ENCODE data around the gene HOXB5. TPM values are rescaled to one million over a fixed set of nuclear protein-coding genes. Genes with fewer than 3 reads are reported as not detected.

HOXB5 gene
- total RNA-seq, 1 experiment from 2014 or later, result 19.8 TPM

- RAD21 ChIA-PET (ENCODE audit: low non-redundant PET in 1 of 2, low total read pairs in 2 of 2, uncharacterized antibody in 2 of 2, unreplicated experiment in 2 of 2), result no interaction called here
- Histone ChIP-seq H3K9ac (ENCODE audit: low read length) (no peak overlapping the region), H3K36me3 (ENCODE audit: control insufficient read depth in 1 of 2, insufficient read depth in 2 of 2, low read length in 2 of 2) (peaks cover 0 to 4% of the 10 kb centered on the region in 2 experiments; a peak in 1 of 4 replicates), H4K20me1 (ENCODE audit: insufficient read depth) (no peaks in the 10 kb centered on the region), H3K4me2 (ENCODE audit: low read length) (no peak overlapping the region), H3K9me3 (ENCODE audit: control insufficient read depth in 1 of 2, insufficient read depth in 1 of 2, low read depth in 1 of 2, low read length in 2 of 2) (no peaks in the 10 kb centered on the region), H3K27me3 (ENCODE audit: insufficient read depth, low read length) (no peaks in the 10 kb centered on the region), H2AFZ (ENCODE audit: low read depth, low read length, poor library complexity, severe bottlenecking) (no peak overlapping the region), H3K4me1 (ENCODE audit: control insufficient read depth in 1 of 2, insufficient read depth in 2 of 2, low read length in 2 of 2) (peaks cover 0 to 7% of the 10 kb centered on the region in 2 experiments; a peak in 2 of 4 replicates), H3K27ac (ENCODE audit: low read depth, low read length) (no peak overlapping the region), H3K9me2 (ENCODE audit: insufficient read depth) (no peaks in the 10 kb centered on the region), H3K4me3 (replicated peaks in 1 of 2; ENCODE audit: low read depth in 1 of 2, low read length in 2 of 2) (no peak overlapping the region), H3K79me2 (ENCODE audit: insufficient read depth, low read length) (no peaks in the 10 kb centered on the region)
- ATAC-seq (no peak), DNase-seq (ENCODE audit: low read depth, low spot score) (no peak)
- no TSS peak for BruUV-seq (replicated peaks)
- POLR2A ChIA-PET, result no interaction called here
- TF ChIP-seq POLR2AphosphoS5 (IDR thresholded peaks at IDR 0.05; ENCODE audit: low read depth, low read length), result no peak
- TF ChIP-seq, protein P1, sequence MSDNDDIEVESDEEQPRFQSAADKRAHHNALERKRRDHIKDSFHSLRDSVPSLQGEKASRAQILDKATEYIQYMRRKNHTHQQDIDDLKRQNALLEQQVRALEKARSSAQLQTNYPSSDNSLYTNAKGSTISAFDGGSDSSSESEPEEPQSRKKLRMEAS (IDR thresholded peaks at IDR 0.05), result no peak
- TF ChIP-seq FOSL1 (IDR thresholded peaks at IDR 0.05; ENCODE audit: low read depth), result no peak
- TF ChIP-seq TCF7L2 (IDR thresholded peaks at IDR 0.05; ENCODE audit: borderline replicate concordance, extremely low read depth, insufficient read depth, insufficient read length), result no peak
- no peak for TF ChIP-seq YY1 (IDR thresholded peaks at IDR 0.05; ENCODE audit: extremely low read depth, insufficient replicate concordance, low read depth, low read length)
- TF ChIP-seq ELF1 (IDR thresholded peaks at IDR 0.05; ENCODE audit: borderline replicate concordance, low read depth), result no peak
- intact Hi-C loops (cut with micrococcal nuclease), result no loop called here
- CTCF ChIA-PET, result interaction anchor here (1.0 kb wide), 1 partner anchor 49 kb away, joined by 5 read pairs; no protein-coding TSS in a partner anchor
Observed at GRCh38 chr17:48547808-48548522, 45.6 kb downstream of the HOXB5 start.

Data from HCT116 (cell line).